Right kidney (tissue), 1 donor: ENCODE data around the gene AUH.

Experiments
- DNase-seq: peaks from one replicate; pipeline ENCODE4 v3.0.0-alpha.2; 2016

AUH gene

GRCh38 chr9:91297306-91297705 is 64.4 kb downstream of the AUH start:
- DNase-seq, result no peak

GRCh38 chr9:91296354-91296753 is 65.4 kb downstream of the AUH start:
- no peak for DNase-seq

- DNase-seq, result no peak
Measured at GRCh38 chr9:91295357-91295756, 66.4 kb downstream of the AUH start.

- DNase-seq, result no peak
Measured at GRCh38 chr9:91291866-91292265, 69.9 kb downstream of the AUH start.

- DNase-seq, result no peak
Measured at GRCh38 chr9:91289244-91289643, 72.5 kb downstream of the AUH start.

GRCh38 chr9:91285729-91286353 is 75.9 kb downstream of the AUH start:
- no peak for DNase-seq

- no peak for DNase-seq
Measured at GRCh38 chr9:91282292-91282691, 79.4 kb downstream of the AUH start.

GRCh38 chr9:91279296-91280204 is 82.2 kb downstream of the AUH start:
- no peak for DNase-seq

GRCh38 chr9:91276513-91276912 is 85.2 kb downstream of the AUH start:
- no peak for DNase-seq

- DNase-seq, result no peak
Measured at GRCh38 chr9:91275655-91276054, 86.1 kb downstream of the AUH start.

GRCh38 chr9:91274949-91275492 is 86.7 kb downstream of the AUH start:
- no peak for DNase-seq

- DNase-seq, result no peak
Measured at GRCh38 chr9:91273853-91274552, 87.7 kb downstream of the AUH start.

GRCh38 chr9:91271156-91271555 is 90.6 kb downstream of the AUH start:
- no peak for DNase-seq

GRCh38 chr9:91269907-91270491 is 91.7 kb downstream of the AUH start:
- no peak for DNase-seq

GRCh38 chr9:91266448-91266847 is 95.3 kb downstream of the AUH start:
- DNase-seq, result no peak

- no peak for DNase-seq
Measured at GRCh38 chr9:91265514-91265913, 96.2 kb downstream of the AUH start.

- DNase-seq, result no peak
Measured at GRCh38 chr9:91261417-91261816, 100.3 kb downstream of the AUH start.

GRCh38 chr9:91259162-91259561 is 102.6 kb downstream of the AUH start:
- no peak for DNase-seq

- DNase-seq, result no peak
Measured at GRCh38 chr9:91258451-91258850, 103.3 kb downstream of the AUH start.

- DNase-seq, result no peak
Measured at GRCh38 chr9:91256235-91256634, 105.5 kb downstream of the AUH start.

- DNase-seq, result no peak
Measured at GRCh38 chr9:91255327-91255726, 106.4 kb downstream of the AUH start.

GRCh38 chr9:91253488-91253887 is 108.2 kb downstream of the AUH start:
- no peak for DNase-seq

- no peak for DNase-seq
Measured at GRCh38 chr9:91248707-91249106, 113.0 kb downstream of the AUH start.
